Liver (tissue), 9 donors: ENCODE results near the gene LDB3. TPM values are rescaled to one million over a fixed set of nuclear protein-coding genes. Genes with fewer than 3 reads are reported as not detected.

Experiments used
- DNase-seq: peaks from one replicate; pipeline ENCODE4 v3.0.0-alpha.2; 2017; ENCODE audit warnings: low spot score
- H3K27ac ChIP-seq, 2 donors: one replicate each; pipeline ENCODE4 v1.7.0; 2013; ENCODE audit warnings: inconsistent platforms in 2 of 2, low read length in 2 of 2, control low read depth in 1 of 2, low read depth in 1 of 2, mild to moderate bottlenecking in 1 of 2
- H3K27me3 ChIP-seq, 4 donors: one replicate each; pipeline versions ENCODE4 v1.6.1 to v1.7.0; 2013; ENCODE audit warnings: low read length in 3 of 4, inconsistent platforms in 1 of 4, mild to moderate bottlenecking in 1 of 4, moderate library complexity in 1 of 4; ENCODE audit not compliant: control insufficient read depth in 4 of 4, insufficient read depth in 4 of 4
- H3K36me3 ChIP-seq, 4 donors: one replicate each; pipeline versions ENCODE4 v1.6.1 to v1.7.0; 2013; ENCODE audit warnings: low read length in 3 of 4, mild to moderate bottlenecking in 3 of 4, low read depth in 1 of 4, moderate library complexity in 1 of 4; ENCODE audit not compliant: control insufficient read depth in 4 of 4, insufficient read depth in 3 of 4
- H3K4me1 ChIP-seq, 4 donors: one replicate each; pipeline versions ENCODE4 v1.6.1 to v1.7.0; 2013; ENCODE audit warnings: low read length in 3 of 4, mild to moderate bottlenecking in 3 of 4, moderate library complexity in 1 of 4; ENCODE audit not compliant: control insufficient read depth in 4 of 4, insufficient read depth in 4 of 4
- H3K4me3 ChIP-seq, 3 donors: one replicate each; pipeline versions ENCODE4 v1.6.1 to v1.7.0; 2013; ENCODE audit warnings: low read length in 3 of 3, control low read depth in 1 of 3, low read depth in 1 of 3, mild to moderate bottlenecking in 1 of 3
- H3K9ac ChIP-seq, 2 donors: one replicate each; pipeline ENCODE4 v1.7.0; 2013; ENCODE audit warnings: low read length in 2 of 2, mild to moderate bottlenecking in 2 of 2, moderate library complexity in 2 of 2, control low read depth in 1 of 2, low read depth in 1 of 2
- H3K9me3 ChIP-seq, 4 donors: one replicate each; pipeline versions ENCODE4 v1.6.1 to v1.7.0; 2013; ENCODE audit warnings: low read length in 3 of 4; ENCODE audit not compliant: control insufficient read depth in 4 of 4
- ATF3 ChIP-seq: IDR thresholded peaks from 2 replicates; pipeline ENCODE4 v1.6.1; 2016; ENCODE audit warnings: antibody characterized with exemption
- CTCF ChIP-seq: fragments of 150-350 bp; IDR thresholded peaks from 2 replicates; pipeline ENCODE4 v1.5.1; 2017; ENCODE audit warnings: improper control_type of control experiment, low read depth, low read length; ENCODE audit not compliant: missing input control
- EGR1 ChIP-seq, 2 donors: IDR thresholded peaks; 2 replicates each; pipeline ENCODE4 v1.6.1; 2016 to 2018; ENCODE audit warnings: antibody characterized with exemption in 2 of 2, low read depth in 2 of 2
- FOXA1 ChIP-seq: IDR thresholded peaks from 2 replicates; pipeline ENCODE4 v1.6.1; 2016; ENCODE audit warnings: antibody characterized with exemption
- FOXA2 ChIP-seq: IDR thresholded peaks from 2 replicates; pipeline ENCODE4 v1.6.1; 2016; ENCODE audit warnings: antibody characterized with exemption
- GABPA ChIP-seq, 2 donors: IDR thresholded peaks in 1 of 2; conservative IDR thresholded peaks in 1 of 2; 2 replicates each; pipeline ENCODE4 v1.6.1; 2016; ENCODE audit warnings: antibody characterized with exemption in 2 of 2, mild to moderate bottlenecking in 1 of 2, moderate library complexity in 1 of 2
- HNF4A ChIP-seq, 2 donors: conservative IDR thresholded peaks; 2 replicates each; pipeline ENCODE4 v1.6.1; 2016; ENCODE audit warnings: antibody characterized with exemption in 2 of 2, mild to moderate bottlenecking in 2 of 2
- HNF4G ChIP-seq: IDR thresholded peaks from 2 replicates; pipeline ENCODE4 v1.6.1; 2016; ENCODE audit warnings: antibody characterized with exemption
- JUND ChIP-seq, 2 donors: IDR thresholded peaks; 2 replicates each; pipeline ENCODE4 v1.6.1; 2016; ENCODE audit warnings: antibody characterized with exemption in 2 of 2
- MAX ChIP-seq: IDR thresholded peaks from 2 replicates; pipeline ENCODE4 v1.6.1; 2016; ENCODE audit warnings: antibody characterized with exemption
- NR2F2 ChIP-seq: IDR thresholded peaks from 2 replicates; pipeline ENCODE4 v1.6.1; 2016; ENCODE audit warnings: antibody characterized with exemption
- RAD21 ChIP-seq, 2 donors: IDR thresholded peaks; 2 replicates each; pipeline ENCODE4 v1.6.1; 2016; ENCODE audit warnings: antibody characterized with exemption in 2 of 2, mild to moderate bottlenecking in 2 of 2
- REST ChIP-seq: IDR thresholded peaks from 2 replicates; pipeline ENCODE4 v1.6.1; 2016; ENCODE audit warnings: antibody characterized with exemption, mild to moderate bottlenecking
- RXRA ChIP-seq, 2 donors: IDR thresholded peaks; 2 replicates each; pipeline ENCODE4 v1.6.1; 2017 to 2018; ENCODE audit warnings: antibody characterized with exemption in 2 of 2, mild to moderate bottlenecking in 1 of 2
- SP1 ChIP-seq: IDR thresholded peaks from 2 replicates; pipeline ENCODE4 v1.6.1; 2018; ENCODE audit warnings: antibody characterized with exemption, mild to moderate bottlenecking
- TAF1 ChIP-seq: conservative IDR thresholded peaks from 2 replicates; pipeline ENCODE4 v1.6.1; 2016; ENCODE audit warnings: antibody characterized with exemption, mild to moderate bottlenecking
- YY1 ChIP-seq: IDR thresholded peaks from 2 replicates; pipeline ENCODE4 v1.6.1; 2016; ENCODE audit warnings: antibody characterized with exemption, mild to moderate bottlenecking
- ZBTB33 ChIP-seq: IDR thresholded peaks from 2 replicates; pipeline ENCODE4 v1.6.1; 2016; ENCODE audit warnings: antibody characterized with exemption
- WGBS: extraction: QIAGEN DNeasy Blood & Tissue Kit; methylation state at CpG from one replicate; pipeline ENCODE4 v1.1.7; 2013; 5-methylcytosine and 5-hydroxymethylcytosine counted together
- polyA plus RNA-seq, 2 donors: library from polyadenylated mRNA; stranded (reverse) in 1 of 2; unstranded in 1 of 2; fragments of 200-250 nt in 1 of 2; fragments of >200 nt in 1 of 2; fragmentation: Nextera tagmentation in 1 of 2; extraction: Ambion mirVana in 1 of 2; gene quantifications; one replicate each; pipeline versions ENCODE4 v1.2.1 to v1.2.3, GENCODE V29; 2013 to 2015
- total RNA-seq, 2 donors: library from RNA; depleted of rRNA; stranded (reverse); fragments of >200 nt; gene quantifications; one replicate each; pipeline ENCODE4 v1.2.3, GENCODE V29; 2014
- donor health status: healthy.
- donor health status: healthy.
- donor health status: healthy.
- donor health status: healthy.
- donor health status: healthy.

Gene LDB3
- total and polyA plus RNA-seq, 4 donors, result 0.09 to 0.42 (median 0.15) TPM; not detected in 1

GRCh38 chr10:86652361-86653202 is 15.7 kb upstream of the LDB3 start:
- no peak for TF ChIP-seq GABPA (IDR thresholded peaks at IDR 0.05 in 1 of 2, conservative IDR thresholded peaks at IDR 0.05 in 1 of 2)
- no peak for TF ChIP-seq SP1
- TF ChIP-seq CTCF, result no peak
- no peak for TF ChIP-seq ATF3
- no peak for TF ChIP-seq YY1
- no peak for TF ChIP-seq ZBTB33
- no peak for TF ChIP-seq REST
- TF ChIP-seq JUND (IDR thresholded peaks at IDR 0.05), result no peak
- TF ChIP-seq MAX, result no peak
- no peak for TF ChIP-seq RXRA (IDR thresholded peaks at IDR 0.05)
- no peak for TF ChIP-seq FOXA1
- TF ChIP-seq NR2F2, result no peak
- no peak for TF ChIP-seq HNF4A (conservative IDR thresholded peaks at IDR 0.05)
- no peak for TF ChIP-seq FOXA2
- TF ChIP-seq HNF4G, result no peak
- TF ChIP-seq TAF1, result no peak
- TF ChIP-seq RAD21 (IDR thresholded peaks at IDR 0.05), result no peak
- TF ChIP-seq EGR1 (IDR thresholded peaks at IDR 0.05; ENCODE audit: low read depth in 2 of 2), result no peak
- no peaks in the 10 kb centered on the region for H3K36me3 ChIP-seq
- DNase-seq, result no peak
- no peak overlapping the region for H3K27ac ChIP-seq
- H3K9me3 ChIP-seq, result no peaks in the 10 kb centered on the region
- 82% methylated on average over 14 of the region's 14 CpGs for WGBS
- H3K27me3 ChIP-seq, result no peaks in the 10 kb centered on the region
- H3K4me3 ChIP-seq, result no peak overlapping the region
- no peak overlapping the region for H3K9ac ChIP-seq
- H3K4me1 ChIP-seq, result peaks cover 0 to 3% (median 0%) of the 10 kb centered on the region in 4 donors
